Mucosa of descending colon (tissue), 3 donors: ENCODE measurements around the gene NAA16. TPM values are rescaled to one million over a fixed set of nuclear protein-coding genes. Genes with fewer than 3 reads are reported as not detected.
"Not testable (repeated sequence)": the region's sequence is repeated elsewhere in the genome, so short reads cannot be mapped to it uniquely, and the experiment has no call there.

Experiments
- ATAC-seq: fragments of 200-7000 bp; cut with Tn5 transposase; one replicate; pipeline ENCODE4 v1.9.1; 2020; ENCODE audit warnings: mild to moderate bottlenecking, moderate library complexity
- DNase-seq, 3 donors: peaks; one replicate each; pipeline ENCODE4 v3.0.0-alpha.2; 2020
- H3K36me3 ChIP-seq: fragments of 200-600 bp; one replicate; pipeline ENCODE4 v1.8.0; 2021; ENCODE audit warnings: low read depth, mild to moderate bottlenecking
- H3K4me1 ChIP-seq: fragments of 200-600 bp; one replicate; pipeline ENCODE4 v1.8.0; 2021; ENCODE audit warnings: low read depth, mild to moderate bottlenecking
- H3K4me3 ChIP-seq: fragments of 200-600 bp; one replicate; pipeline ENCODE4 v1.8.0; 2021; ENCODE audit warnings: mild to moderate bottlenecking
- H3K9me3 ChIP-seq: fragments of 200-600 bp; one replicate; pipeline ENCODE4 v1.8.0; 2021; ENCODE audit warnings: mild to moderate bottlenecking
- intact Hi-C, 2 donors: fragments of 100-400 bp; cut with DNase I in 1 of 2; cut with micrococcal nuclease in 1 of 2; formaldehyde crosslinking; loops; one replicate each; pipeline versions ENCODE4 v1.11.0 to v1.11.1; 2022; cut with DNase I, micrococcal nuclease
- total RNA-seq, 3 donors: library from RNA; stranded (reverse); fragmentation: NEBNext Ultra II Directional in 2 of 3; extraction: Animal tissue kit (Norgen Biotek cat#: 25700) in 2 of 3; gene quantifications; one replicate each; pipeline versions ENCODE4 v1.2.1 to v1.2.4, GENCODE V29; 2021 to 2023
- TF ChIP-seq, protein P1 (sequence below): fragments of 200-600 bp; IDR thresholded peaks from one replicate; pipeline ENCODE4 v1.8.0; 2022; ENCODE audit warnings: antibody characterized with exemption, mild to moderate bottlenecking
- donor health status: DM: no; HTN: no; CAD: no; lungs with moderate emphysema.
- donor health status: DM: no; HTN: no; CAD: no.
- donor health status: DM: no; HTN: yes; CAD: no.

NAA16 gene
- total RNA-seq, 3 donors from 2014 or later: 11.0 to 18.6 (median 18.1) TPM

GRCh38 chr13:41352935-41353840 is 42.1 kb downstream of the NAA16 start:
- Histone ChIP-seq H3K9me3 (no peaks in the 10 kb centered on the region), H3K4me1 (no peaks in the 10 kb centered on the region), H3K4me3 (no peak overlapping the region), H3K36me3 (no peaks in the 10 kb centered on the region)
- ATAC-seq: peak; percentile 71
- intact Hi-C loops: loop anchor here (10.0 kb wide), 1 partner anchor 302 kb away; no protein-coding TSS in a partner anchor
- TF ChIP-seq, protein P1, sequence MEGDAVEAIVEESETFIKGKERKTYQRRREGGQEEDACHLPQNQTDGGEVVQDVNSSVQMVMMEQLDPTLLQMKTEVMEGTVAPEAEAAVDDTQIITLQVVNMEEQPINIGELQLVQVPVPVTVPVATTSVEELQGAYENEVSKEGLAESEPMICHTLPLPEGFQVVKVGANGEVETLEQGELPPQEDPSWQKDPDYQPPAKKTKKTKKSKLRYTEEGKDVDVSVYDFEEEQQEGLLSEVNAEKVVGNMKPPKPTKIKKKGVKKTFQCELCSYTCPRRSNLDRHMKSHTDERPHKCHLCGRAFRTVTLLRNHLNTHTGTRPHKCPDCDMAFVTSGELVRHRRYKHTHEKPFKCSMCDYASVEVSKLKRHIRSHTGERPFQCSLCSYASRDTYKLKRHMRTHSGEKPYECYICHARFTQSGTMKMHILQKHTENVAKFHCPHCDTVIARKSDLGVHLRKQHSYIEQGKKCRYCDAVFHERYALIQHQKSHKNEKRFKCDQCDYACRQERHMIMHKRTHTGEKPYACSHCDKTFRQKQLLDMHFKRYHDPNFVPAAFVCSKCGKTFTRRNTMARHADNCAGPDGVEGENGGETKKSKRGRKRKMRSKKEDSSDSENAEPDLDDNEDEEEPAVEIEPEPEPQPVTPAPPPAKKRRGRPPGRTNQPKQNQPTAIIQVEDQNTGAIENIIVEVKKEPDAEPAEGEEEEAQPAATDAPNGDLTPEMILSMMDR: peak; percentile 71
- peak in 1 of 3 donors; percentile 60 for DNase-seq

GRCh38 chr13:41354416-41354815 is 43.3 kb downstream of the NAA16 start:
- TF ChIP-seq, protein P1: no peak
- Histone ChIP-seq H3K4me1 (no peaks in the 10 kb centered on the region), H3K4me3 (no peak overlapping the region), H3K36me3 (no peaks in the 10 kb centered on the region), H3K9me3 (no peaks in the 10 kb centered on the region)
- no peak for ATAC-seq
- no peak for DNase-seq
- intact Hi-C loops: loop anchor here (10.0 kb wide), 1 partner anchor 300 kb away; no protein-coding TSS in a partner anchor

- intact Hi-C loops: loop anchor here (10.0 kb wide), 1 partner anchor 298 kb away; no protein-coding TSS in a partner anchor
- H3K9me3 ChIP-seq, H3K36me3 ChIP-seq, H3K4me1 ChIP-seq, DNase-seq, H3K4me3 ChIP-seq, ATAC-seq: not testable (repeated sequence)
These were observed 45.2 kb downstream of the NAA16 start for GRCh38 chr13:41356385-41356648.

GRCh38 chr13:41356786-41357185 is 45.7 kb downstream of the NAA16 start:
- Histone ChIP-seq H3K4me3 (no peak overlapping the region), H3K9me3 (no peaks in the 10 kb centered on the region), H3K4me1 (no peaks in the 10 kb centered on the region), H3K36me3 (no peaks in the 10 kb centered on the region)
- TF ChIP-seq, protein P1: no peak
- ATAC-seq: peak; percentile 52
- DNase-seq: no peak
- intact Hi-C loops: loop anchor here (10.0 kb wide), 1 partner anchor 298 kb away; no protein-coding TSS in a partner anchor

GRCh38 chr13:41361491-41361890 is 50.4 kb downstream of the NAA16 start:
- H3K4me1 ChIP-seq: no peaks in the 10 kb centered on the region
- H3K36me3 ChIP-seq: no peaks in the 10 kb centered on the region
- DNase-seq: no peak
- TF ChIP-seq, protein P1: no peak
- intact Hi-C loops: no loop called here
- ATAC-seq: no peak
- H3K9me3 ChIP-seq: no peaks in the 10 kb centered on the region
- no peak overlapping the region for H3K4me3 ChIP-seq

DNA sequence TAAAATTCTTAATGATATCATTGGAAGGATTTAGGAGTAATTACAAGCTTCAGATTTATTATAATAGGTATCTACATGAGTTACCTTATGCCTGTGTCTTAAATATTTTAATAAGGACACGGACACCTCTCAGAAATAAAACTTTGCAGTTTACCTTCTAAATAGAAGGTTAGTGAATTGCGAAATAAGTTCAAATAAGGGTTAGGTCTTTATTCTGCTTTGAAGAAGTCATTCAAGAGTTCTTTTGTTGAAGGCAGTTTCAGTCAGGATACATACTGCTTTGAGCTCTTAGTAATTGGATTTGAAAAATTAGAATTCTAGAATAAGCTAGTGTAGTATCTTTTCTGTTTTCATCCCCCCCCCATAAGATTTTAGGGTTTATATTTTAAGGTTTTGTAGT is 53.0 kb downstream of the NAA16 start:
- no peak for ATAC-seq
- Histone ChIP-seq H3K9me3 (no peaks in the 10 kb centered on the region), H3K4me1 (no peaks in the 10 kb centered on the region), H3K36me3 (no peaks in the 10 kb centered on the region), H3K4me3 (no peak overlapping the region)
- intact Hi-C loops: no loop called here
- DNase-seq: no peak
- TF ChIP-seq, protein P1: no peak
